ENCODE results near the gene ADAMTS2. TPM values are rescaled to one million over a fixed set of nuclear protein-coding genes. Genes with fewer than 3 reads are reported as not detected.

Gene ADAMTS2
- polyA plus RNA-seq, 1 donor from 2014 or later, result not detected

DNA sequence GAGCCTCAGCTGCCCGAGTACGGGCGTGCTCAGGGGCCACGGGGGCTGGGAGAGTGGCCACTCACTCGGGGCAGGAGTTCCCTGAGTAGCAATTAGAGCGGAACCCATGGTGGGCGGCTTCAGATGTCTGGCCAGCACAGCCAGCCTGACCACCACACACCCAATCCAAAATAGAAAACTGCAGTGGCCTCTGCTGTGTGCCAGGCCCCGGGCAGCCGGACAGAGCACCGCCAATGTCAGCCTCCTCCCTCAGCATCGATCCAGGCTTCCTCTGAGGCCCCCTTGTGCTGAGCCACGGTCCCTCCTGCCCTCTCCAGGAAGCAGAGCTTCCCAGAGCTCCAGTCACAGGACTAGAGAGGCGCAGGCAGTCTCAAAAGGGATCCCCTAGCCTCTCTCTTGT is 2.7 kb downstream of the ADAMTS2 start:
- H3K4me3 Mint-ChIP-seq, result peak overlapping the region in 2 of 4 donors; percentile 73 to 85
- no peak overlapping the region for H3K27ac Mint-ChIP-seq
- H3K4me1 Mint-ChIP-seq, result peaks cover 4 to 7% (median 6%) of the 10 kb centered on the region in 3 donors
- H3K9me3 Mint-ChIP-seq, result no peaks in the 10 kb centered on the region
- no peaks in the 10 kb centered on the region for H3K36me3 Mint-ChIP-seq
- H3K27me3 Mint-ChIP-seq, result peaks cover 42% of the 10 kb centered on the region

DNA sequence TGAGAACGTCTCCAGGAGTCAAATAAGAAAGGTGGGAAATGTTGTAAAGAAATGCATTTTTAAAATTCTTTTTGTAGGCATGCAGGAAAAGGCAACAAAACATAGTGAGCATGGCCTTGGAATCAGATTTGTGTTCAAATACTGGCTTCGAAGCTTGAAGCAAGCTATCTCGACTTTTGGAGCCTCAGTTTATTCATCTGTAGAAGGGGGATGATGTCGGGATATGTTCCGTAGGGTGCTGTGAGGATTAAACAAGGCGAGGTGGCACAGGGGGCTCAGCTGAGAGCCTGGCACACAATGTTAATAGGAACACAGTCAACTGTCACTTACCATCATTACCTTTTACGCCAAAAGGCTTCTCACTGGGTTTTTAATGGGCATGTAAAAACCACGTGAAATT is 4.8 kb downstream of the ADAMTS2 start:
- Mint-ChIP-seq H3K27me3 (peaks cover 27% of the 10 kb centered on the region), H3K9me3 (no peaks in the 10 kb centered on the region), H3K27ac (no peak overlapping the region), H3K36me3 (no peaks in the 10 kb centered on the region), H3K4me1 (peaks cover 0 to 7% (median 4%) of the 10 kb centered on the region in 3 donors), H3K4me3 (no peak overlapping the region)

DNA sequence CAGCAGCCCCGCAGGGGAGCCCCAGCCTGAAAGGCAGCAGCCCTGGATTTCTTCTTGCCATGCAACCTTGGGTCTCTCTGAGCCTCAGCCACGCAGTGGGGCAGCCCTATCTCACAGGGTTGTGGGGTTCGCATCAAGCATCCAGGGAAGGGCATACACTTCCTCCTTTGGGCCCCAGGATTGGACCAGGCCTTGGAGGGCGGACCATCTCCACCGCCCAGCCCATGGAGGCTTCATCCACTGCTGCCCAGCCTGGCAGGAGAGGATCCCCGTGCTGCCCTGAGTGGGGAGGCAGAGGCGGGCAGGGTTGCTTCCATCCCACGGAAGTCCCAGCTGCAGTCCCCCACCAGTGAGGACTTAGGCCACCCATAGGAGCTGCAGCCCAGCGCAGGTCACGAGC is 5.3 kb downstream of the ADAMTS2 start:
- Mint-ChIP-seq H3K4me3 (no peak overlapping the region), H3K27ac (no peak overlapping the region), H3K9me3 (no peaks in the 10 kb centered on the region), H3K27me3 (peaks cover 27% of the 10 kb centered on the region), H3K4me1 (peaks cover 0 to 7% (median 4%) of the 10 kb centered on the region in 3 donors), H3K36me3 (no peaks in the 10 kb centered on the region)

DNA sequence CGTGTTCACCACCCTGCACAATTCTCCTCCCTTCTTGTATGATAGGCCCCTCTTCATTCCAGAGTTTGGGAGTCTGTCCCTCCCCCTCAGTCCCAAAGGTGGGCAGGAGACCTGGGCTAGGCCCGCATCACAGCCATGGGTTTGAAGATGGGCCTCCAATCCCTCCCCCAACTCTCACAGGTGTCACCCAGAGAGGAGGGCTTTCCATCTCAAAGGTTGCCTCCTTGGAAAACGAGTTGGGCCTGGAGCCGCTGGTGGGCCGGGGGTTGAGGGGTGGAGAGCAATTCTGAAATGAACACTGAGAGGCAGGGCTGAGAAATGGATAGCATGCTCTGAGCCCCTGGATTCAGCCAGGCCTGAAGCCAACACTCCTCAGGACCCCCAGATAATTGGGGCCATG is 6.2 kb downstream of the ADAMTS2 start:
- peaks cover 0 to 7% (median 4%) of the 10 kb centered on the region in 3 donors for H3K4me1 Mint-ChIP-seq
- peak overlapping the region in 1 of 4 donors; percentile 38 for H3K4me3 Mint-ChIP-seq
- no peak overlapping the region for H3K27ac Mint-ChIP-seq
- H3K27me3 Mint-ChIP-seq, result peaks cover 27% of the 10 kb centered on the region
- no peaks in the 10 kb centered on the region for H3K36me3 Mint-ChIP-seq
- no peaks in the 10 kb centered on the region for H3K9me3 Mint-ChIP-seq

DNA sequence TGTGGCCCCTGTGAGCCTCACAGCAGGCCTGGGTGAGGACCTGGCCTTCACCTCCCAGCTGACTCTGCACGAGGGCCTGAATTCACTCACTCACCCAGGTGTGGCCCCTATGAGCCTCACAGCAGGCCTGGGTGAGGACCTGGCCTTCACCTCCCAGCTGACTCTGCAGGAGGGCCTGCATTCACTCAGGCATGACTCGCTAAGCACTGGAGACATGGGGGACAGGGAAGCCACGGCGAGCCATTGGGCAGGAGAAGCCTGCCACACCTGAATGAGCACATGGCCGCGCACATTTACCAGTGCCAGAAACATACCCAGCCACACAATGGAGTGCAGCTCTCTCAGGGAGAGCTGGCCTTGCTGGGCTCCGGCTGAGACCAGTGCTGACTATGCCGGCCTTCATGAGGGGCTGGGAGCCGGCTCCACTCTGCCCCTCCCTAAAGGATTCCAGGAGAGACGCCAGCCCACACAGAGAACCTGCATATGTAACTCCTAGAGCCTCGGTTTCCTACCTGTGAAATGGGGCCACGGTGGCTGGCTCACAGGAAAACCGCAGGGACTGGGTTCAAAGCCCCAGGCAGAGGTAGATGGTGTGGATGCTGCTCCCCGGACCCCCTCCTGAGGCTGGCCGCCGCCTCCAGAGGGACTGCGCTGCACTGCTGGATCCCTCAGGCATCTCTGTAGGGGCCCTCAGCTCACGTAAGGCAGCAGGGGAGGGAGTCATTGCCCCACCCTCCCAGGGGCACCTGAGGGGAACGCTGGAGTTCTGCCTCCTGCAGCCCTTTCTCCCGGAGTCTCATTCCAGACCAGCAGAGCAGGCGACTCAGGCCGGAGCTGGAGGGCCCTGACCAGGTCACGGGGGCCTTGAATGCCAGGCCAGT is 7.2 kb downstream of the ADAMTS2 start:
- Mint-ChIP-seq H3K4me1 (peaks cover 0 to 2% (median 0%) of the 10 kb centered on the region in 3 donors), H3K27me3 (peaks cover 21% of the 10 kb centered on the region), H3K9me3 (no peaks in the 10 kb centered on the region), H3K4me3 (peak overlapping the region in 1 of 4 donors; percentile 14), H3K27ac (no peak overlapping the region), H3K36me3 (no peaks in the 10 kb centered on the region)

DNA sequence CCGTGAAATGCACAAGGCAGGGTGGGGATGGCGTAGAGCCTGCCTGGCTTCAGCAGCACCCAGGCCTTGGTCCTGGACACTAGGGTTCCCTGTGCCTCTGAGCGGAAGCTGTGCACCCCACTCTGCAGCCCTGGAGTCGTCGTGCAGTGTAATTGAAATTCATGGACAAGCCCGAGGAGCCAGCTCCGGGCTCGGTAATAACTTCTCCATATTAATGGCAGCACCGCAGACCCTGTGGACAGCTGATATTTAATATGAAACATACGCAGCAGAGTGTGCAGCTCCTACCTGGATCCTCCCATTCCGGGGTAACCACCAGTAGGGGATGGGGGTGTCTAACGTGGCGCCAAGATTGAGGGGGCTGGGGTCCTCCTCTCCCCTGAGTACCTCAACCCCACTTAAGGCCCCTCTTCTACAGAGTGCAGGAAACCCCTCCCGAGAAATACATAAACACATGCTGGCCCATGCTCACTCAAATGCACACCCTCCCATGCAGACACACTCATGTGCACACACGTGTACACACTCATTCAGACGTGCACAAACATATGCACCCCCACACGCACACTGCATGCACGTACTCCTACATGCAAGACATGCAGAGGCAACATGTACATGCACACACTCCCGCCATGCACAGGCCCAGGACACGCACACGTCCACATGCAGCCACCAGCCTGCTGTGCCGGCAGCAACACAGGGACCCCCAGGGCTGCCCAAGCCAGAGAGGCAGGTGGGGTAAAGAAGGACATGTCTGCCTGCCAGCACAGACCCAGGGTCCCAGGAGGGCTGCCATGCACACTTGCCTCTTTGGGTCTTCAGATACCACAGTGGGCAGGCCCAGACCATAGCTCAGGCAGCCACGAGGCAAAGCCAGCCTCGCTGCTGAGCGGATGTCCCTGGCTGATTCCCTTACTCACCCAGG is 8.1 kb downstream of the ADAMTS2 start:
- Mint-ChIP-seq H3K4me3 (no peak overlapping the region), H3K36me3 (no peaks in the 10 kb centered on the region), H3K9me3 (peaks cover 0 to 1% (median 0%) of the 10 kb centered on the region in 3 donors), H3K27me3 (peaks cover 13% of the 10 kb centered on the region), H3K27ac (no peak overlapping the region), H3K4me1 (no peaks in the 10 kb centered on the region)

DNA sequence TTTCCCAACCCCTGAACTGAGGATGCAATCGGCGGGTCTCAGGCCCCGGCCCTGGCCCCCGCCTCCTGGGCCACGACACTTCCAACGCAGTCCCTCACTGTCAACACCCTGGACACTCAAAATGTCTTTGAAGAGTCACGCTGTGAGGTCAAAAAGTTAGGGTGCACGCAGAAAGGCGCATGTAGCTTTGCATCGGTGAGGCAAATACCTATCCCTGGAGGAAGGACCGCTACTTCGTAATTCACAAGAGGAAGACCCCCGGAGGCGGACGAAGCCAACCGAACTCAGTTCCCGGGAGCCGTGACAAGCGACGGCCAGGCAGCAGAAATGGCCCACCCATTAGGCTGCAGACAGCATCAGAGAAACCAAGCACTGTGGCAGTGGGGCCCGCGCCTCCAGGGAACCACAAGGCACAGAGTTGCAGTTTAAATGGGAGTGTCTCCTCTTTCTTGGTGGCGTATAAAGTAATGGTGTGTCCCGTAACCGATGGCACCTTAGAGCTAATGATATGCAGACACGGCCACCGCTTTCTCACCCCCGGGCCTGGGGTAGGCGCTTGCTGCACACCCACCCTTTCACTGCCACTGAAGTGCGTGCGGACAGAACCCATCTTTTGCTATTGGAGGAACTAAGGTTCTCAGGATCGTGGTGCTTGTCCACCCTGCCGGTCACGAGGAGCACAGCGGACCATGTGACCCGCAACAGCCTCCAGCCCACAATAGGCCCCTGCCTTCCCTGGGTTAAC is 9.0 kb downstream of the ADAMTS2 start:
- Mint-ChIP-seq H3K4me3 (no peak overlapping the region), H3K4me1 (no peaks in the 10 kb centered on the region), H3K36me3 (no peaks in the 10 kb centered on the region), H3K27ac (no peak overlapping the region), H3K9me3 (peaks cover 0 to 2% (median 0%) of the 10 kb centered on the region in 3 donors), H3K27me3 (peaks cover 7% of the 10 kb centered on the region)

DNA sequence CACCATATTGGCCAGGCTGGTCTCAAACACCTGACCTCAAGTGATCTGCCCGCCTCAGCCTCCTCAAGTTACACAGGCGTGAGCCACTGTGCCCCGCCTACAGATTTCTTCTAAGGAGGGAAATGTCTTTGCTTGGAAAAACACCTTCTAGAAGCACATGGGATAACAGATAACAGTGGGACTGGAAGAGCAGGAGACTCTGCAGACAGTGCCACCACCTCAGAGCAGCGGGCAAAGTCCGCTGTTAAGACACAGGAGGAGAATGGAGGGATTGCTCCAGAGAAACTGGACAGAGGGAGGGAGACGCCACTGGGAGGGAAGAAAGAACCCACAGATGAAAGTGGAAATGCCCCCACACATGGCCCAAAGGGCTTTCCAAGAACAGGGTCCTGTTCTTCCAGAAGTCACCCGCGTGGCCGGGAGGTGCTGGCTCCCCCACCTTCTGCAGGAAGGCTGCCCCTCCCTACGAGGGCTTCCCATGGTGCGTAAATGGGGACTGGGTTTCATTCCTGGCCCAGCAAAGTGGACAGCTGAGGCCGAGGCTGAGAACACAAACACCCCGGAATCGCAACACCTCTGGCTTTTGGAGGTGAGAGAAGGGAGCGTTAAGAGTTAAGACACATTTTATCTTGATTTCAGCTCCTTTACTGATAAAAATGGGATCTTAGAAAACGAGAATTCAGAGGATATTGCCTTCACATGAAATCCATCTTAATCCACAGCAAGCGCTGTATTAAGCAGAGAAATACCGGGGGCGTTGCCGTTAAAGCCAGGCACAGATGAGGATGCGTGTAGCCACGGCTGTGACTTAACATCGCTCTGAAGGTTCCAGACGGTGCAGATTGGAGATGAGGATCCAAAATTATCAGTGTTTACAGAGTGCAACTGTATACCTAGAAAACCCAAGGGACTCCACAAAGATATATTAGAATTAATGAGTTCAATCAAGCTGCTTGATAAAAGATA is 11.2 kb downstream of the ADAMTS2 start:
- Mint-ChIP-seq H3K27ac (no peak overlapping the region), H3K9me3 (peaks cover 0 to 5% (median 0%) of the 10 kb centered on the region in 3 donors), H3K36me3 (no peaks in the 10 kb centered on the region), H3K27me3 (peaks cover 8% of the 10 kb centered on the region), H3K4me3 (no peak overlapping the region), H3K4me1 (no peaks in the 10 kb centered on the region)

DNA sequence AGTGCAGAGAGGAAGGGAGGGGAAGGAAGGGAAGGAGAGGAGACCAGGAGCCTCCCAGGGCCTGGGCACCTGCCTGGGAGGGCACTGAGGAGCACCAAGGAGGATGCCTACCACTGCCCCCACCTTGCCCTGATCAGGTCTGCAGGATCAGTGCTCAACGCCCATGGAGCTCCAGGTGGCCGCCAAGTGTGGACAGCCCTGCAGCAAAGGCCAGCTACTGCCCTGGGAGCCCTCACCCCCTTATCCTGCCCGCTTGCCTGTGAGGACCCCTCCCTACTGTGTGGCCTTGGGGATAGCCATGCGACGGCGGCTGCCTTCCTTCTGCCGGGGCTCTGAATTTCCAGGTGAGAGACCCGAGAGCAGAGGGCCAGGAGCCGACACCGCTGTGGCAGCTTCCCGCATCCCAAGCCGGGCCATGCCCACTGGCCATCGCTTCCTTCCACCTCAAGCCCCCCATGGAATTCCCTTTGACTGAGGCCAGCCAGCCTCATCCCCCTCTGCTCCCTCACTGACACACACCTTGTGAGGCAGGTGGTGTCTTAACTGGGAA is 12.4 kb downstream of the ADAMTS2 start:
- Mint-ChIP-seq H3K9me3 (peaks cover 0 to 5% (median under 1%) of the 10 kb centered on the region in 3 donors), H3K27ac (no peak overlapping the region), H3K4me1 (peaks cover 0 to 1% (median 0%) of the 10 kb centered on the region in 3 donors), H3K4me3 (no peak overlapping the region), H3K36me3 (no peaks in the 10 kb centered on the region), H3K27me3 (peaks cover 8% of the 10 kb centered on the region)

DNA sequence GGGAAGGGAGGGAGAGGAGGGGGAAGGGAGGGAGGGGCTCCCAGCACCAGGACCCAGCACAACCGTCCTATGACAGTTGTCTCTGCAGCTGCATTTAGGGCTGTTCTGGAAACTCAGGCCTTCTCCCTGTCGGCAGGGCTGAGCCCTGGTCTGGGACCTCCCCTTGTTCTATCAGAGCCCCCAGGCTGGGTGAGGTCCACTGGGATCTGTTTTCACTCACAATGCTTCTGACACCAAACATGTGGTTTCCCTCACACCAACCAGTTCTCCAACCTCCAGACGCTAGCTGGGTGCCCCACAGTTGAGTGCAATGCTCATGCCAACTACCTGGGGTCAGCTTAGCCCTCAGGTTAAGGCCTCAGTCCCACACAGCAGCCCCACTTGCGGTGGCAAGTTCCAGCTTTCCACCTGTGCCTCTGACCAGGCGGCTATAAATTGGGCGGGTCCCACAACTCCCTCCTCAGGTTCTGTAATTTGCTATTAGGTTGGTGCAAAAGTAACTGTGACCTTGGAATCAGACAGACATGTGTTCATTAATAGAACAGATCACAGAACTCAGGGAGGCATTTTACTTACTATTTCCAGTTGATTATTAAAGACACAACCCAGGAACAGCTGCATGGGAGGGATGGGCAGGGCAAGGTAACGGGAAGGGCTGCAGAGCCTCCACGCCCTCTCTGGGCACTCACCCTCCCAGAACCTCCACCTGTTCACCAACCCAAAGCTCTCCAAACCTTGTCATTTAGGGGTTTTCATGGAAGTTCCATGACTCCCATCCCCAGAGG is 13.5 kb downstream of the ADAMTS2 start:
- Mint-ChIP-seq H3K4me3 (no peak overlapping the region), H3K27ac (no peak overlapping the region), H3K27me3 (peaks cover 8% of the 10 kb centered on the region), H3K36me3 (no peaks in the 10 kb centered on the region), H3K4me1 (peaks cover 0 to 1% (median 0%) of the 10 kb centered on the region in 3 donors), H3K9me3 (peaks cover 0 to 5% (median 2%) of the 10 kb centered on the region in 3 donors)

DNA sequence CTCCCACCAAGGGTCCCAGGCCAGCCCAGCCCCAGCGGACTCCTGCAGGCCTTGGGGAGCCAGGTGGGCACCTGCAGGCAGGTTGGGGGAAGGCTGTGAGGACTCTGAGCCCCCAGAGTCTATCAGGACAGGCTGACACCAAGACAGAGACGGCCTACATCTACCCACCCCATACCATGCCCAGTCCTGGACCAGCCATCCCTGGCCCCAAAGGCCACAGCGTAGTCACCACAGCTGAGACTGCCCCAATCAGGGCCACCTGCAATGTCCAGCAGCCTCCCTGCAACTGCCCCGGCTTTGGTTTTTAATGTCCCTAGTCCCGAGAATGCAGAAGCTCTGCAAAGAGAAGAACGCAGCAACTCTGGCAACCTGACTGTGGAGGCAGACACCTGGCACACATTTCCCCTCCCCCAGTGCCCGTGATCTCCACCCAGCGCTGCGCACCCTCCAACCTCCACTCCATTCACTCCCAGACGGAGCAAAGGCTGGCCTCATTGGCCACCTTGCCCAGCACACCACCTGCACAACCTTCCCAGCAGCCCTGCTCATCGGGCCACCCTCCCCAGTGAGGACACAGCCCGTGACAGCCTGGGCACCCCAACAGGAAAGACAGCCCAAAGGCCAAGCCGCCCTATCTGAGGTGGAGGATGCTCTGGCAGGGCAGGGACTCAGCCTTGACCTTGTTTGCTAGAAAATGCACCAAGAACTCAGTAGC is 14.9 kb downstream of the ADAMTS2 start:
- H3K36me3 Mint-ChIP-seq, result no peaks in the 10 kb centered on the region
- no peak overlapping the region for H3K4me3 Mint-ChIP-seq
- peaks cover 10% of the 10 kb centered on the region for H3K27me3 Mint-ChIP-seq
- no peak overlapping the region for H3K27ac Mint-ChIP-seq
- peaks cover 0 to 5% (median 2%) of the 10 kb centered on the region in 3 donors for H3K9me3 Mint-ChIP-seq
- peaks cover 0 to 1% (median 0%) of the 10 kb centered on the region in 3 donors for H3K4me1 Mint-ChIP-seq

DNA sequence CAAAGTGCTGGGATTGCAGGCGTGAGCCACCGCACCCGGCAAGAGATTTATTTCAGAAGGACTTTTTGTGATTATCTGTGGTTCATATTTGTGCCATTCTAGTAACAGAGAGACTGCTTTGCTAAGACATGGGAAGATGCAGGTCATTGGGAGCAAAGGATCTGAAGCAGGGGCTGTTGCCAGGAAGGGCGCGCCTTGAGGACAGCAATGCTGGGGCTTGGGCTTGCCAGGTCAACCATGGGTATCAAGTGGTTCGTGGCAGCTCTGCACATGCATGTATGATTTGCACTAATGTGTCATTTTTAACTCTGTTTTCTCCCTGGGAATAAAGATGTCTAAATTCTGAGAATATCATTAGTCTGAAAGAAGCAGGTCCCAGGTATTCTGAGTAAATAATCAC is 17.0 kb downstream of the ADAMTS2 start:
- H3K4me1 Mint-ChIP-seq, result peaks cover 0 to 1% (median 0%) of the 10 kb centered on the region in 3 donors
- H3K9me3 Mint-ChIP-seq, result peaks cover 0 to 5% (median 2%) of the 10 kb centered on the region in 3 donors
- no peak overlapping the region for H3K27ac Mint-ChIP-seq
- peaks cover 10% of the 10 kb centered on the region for H3K27me3 Mint-ChIP-seq
- no peak overlapping the region for H3K4me3 Mint-ChIP-seq
- H3K36me3 Mint-ChIP-seq, result no peaks in the 10 kb centered on the region

Data from IgD-negative memory B cell (primary cell).